Aortic smooth muscle cell (primary cell): ENCODE measurements around the gene GPR183. TPM values are rescaled to one million over a fixed set of nuclear protein-coding genes. Genes with fewer than 3 reads are reported as not detected.

ENCODE experiments used
- total RNA-seq: library from RNA; depleted of rRNA; stranded (reverse); fragments of >200 nt; gene quantifications from 2 replicates; pipeline ENCODE4 v1.2.3, GENCODE V29; 2014

GPR183 gene
- total RNA-seq, result not detected in 2 replicates

GRCh38 chr13:99307247-99307646 is at the start of gene GPR183:
GPR183 (minus strand) TSS chr13:99307399; CDS start chr13:99296145, 11,254 bp downstream.

GRCh38 chr13:99258210-99258860 is 48.9 kb downstream of the GPR183 start, which contains the start of gene GPR18:
GPR18 (minus strand) TSS chr13:99258379; CDS start chr13:99255872, 2,507 bp downstream.

Other genes starting within 250 kb of the GPR183 start
- gene UBAC2, start 106.5 kb downstream of the GPR183 start, total RNA-seq, result 22.9 and 29.3 TPM in 2 replicates
- not detected in 2 replicates for gene GPR18, start 49.0 kb downstream of the GPR183 start, total RNA-seq
- gene TM9SF2, start 194.1 kb upstream of the GPR183 start, total RNA-seq, result 153 and 168 TPM in 2 replicates